ENCODE data around the gene MCAM.

DNA sequence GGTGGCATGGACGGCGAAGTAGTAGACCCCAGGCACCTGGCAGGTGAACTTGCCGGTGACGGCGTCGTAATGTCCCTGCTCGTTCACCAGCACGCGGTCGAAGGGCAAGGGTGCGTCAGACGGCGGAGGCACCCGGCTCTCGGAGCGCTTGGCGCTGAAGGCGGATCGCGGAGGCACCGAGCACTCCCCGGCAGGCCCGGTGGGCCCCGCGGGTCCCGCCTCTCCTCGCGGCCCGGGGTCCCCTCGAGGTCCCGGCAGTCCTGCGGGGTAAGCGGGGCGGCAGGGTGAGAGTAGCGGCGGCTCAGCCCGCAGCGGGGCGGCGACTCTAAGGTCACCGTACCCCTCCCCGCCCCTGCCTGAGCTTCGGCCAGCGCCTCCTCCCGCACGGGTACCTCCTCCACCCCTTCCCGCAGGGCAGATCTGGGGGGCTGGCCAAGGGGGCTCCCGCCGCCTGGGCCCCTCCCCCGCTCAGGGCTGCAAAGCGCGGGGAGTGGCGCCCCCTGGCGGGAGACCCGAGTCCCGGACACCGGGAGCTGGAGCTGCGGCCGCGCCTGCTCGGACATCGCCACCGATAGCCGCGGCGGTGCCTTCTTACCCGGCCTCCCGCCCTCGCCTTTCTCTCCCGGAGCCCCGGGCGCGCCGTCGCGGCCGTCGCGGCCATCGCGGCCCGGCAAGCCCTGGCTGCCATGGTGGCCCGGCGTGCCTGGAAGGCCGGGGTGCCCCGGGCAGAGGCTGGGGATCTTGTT lies 22.8 kb upstream of the MCAM start:
- TF ChIP-seq CTCF (IDR thresholded peaks at IDR 0.05) (peak; percentile 61 to 92 (median 72)), POLR2A (IDR thresholded peaks at IDR 0.05) (no peak), POLR2AphosphoS5 (IDR thresholded peaks at IDR 0.05) (peak in 2 of 4 donors; percentile 24 to 49), EP300 (IDR thresholded peaks at IDR 0.05) (no peak)
